ENCODE data around the gene SDHAF3.
"Not testable (repeated sequence)": the region's sequence is repeated elsewhere in the genome, so short reads cannot be mapped to it uniquely, and the experiment has no call there.

SDHAF3 gene

DNA sequence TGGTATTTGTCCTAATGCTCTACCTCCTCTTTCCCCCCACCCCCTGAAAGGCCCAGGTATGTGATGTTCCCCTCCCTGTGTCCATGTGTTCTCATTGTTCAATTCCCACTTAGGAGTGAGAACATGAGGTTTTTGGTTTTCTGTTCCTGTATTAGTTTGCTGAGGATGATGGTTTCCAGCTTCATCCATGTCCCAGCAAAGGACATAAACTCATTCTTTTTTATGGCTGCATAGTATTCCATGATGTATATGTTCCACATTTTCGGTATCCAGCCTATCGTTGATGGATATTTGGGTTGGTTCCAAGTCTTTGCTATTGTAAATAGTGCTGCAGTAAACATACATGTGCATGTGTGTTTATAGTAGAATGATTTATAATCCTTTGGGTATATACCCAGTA, 5.6 kb downstream of the SDHAF3 start:
- DNase-seq (ENCODE audit: extremely low read depth in 1 of 2, low read depth in 1 of 2), result not testable (repeated sequence)

DNA sequence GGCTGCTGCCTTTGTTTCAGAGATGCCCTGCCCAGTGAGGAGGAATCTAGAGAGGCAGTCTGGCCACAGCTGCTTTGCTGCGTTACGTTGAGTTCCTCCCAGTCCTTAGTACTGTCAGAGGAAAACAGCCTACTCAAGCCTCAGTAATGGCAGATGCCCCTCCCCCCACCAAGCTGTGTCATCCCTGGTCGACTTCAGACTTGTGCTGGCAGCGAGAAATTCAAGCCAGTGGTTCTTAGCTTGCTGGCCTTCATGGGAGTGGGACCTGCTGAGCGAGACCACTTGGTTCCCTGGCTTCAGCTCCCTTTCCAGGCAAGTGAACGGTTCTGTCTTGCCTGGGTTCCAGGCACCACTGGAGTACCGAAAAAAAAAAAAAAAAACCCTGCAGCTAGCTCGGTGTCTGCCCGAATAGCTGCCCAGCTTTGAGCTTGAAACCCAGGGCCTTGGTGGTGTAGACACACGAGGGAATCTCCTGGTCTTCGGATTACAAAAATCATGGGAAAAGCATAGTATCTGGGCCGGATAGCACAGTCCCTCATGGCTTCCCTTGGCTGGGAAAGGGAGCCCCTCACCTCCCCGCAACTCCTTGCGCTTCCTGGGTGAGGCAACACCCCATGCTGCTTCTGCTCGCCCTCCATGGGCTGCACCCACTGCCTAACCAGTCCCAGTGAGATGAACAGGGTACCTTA, 9.1 kb downstream of the SDHAF3 start:
- no peak for DNase-seq (ENCODE audit: extremely low read depth in 1 of 2, low read depth in 1 of 2)

DNA sequence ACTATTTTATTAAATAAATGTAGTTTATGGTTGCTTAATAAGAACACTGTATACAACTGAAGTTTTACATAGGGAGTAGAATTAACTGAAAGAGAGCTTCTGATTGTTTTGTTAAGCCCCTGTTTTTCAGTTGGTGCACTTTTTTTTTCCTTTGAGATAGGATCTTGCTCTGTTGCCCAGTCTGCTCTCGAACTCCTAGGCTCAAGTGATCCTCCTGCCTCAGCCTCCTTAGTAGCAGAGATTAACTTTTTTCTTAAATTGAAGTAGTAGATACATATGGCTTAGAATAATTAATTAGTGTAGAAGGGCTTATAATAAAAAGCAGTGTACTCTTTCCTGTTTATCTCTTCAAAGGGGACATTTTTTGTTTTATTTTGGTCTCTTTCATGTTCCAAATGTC, 11.2 kb downstream of the SDHAF3 start:
- no peak for DNase-seq (ENCODE audit: extremely low read depth in 1 of 2, low read depth in 1 of 2)

GRCh38 chr7:97130417-97131139, 13.1 kb downstream of the SDHAF3 start:
- DNase-seq (ENCODE audit: extremely low read depth in 1 of 2, low read depth in 1 of 2), result no peak

GRCh38 chr7:97133159-97133558, 15.7 kb downstream of the SDHAF3 start:
- DNase-seq (ENCODE audit: extremely low read depth in 1 of 2, low read depth in 1 of 2), result no peak

- no peak for DNase-seq (ENCODE audit: extremely low read depth in 1 of 2, low read depth in 1 of 2)
These were observed 21.3 kb downstream of the SDHAF3 start for GRCh38 chr7:97138830-97139229.

DNA sequence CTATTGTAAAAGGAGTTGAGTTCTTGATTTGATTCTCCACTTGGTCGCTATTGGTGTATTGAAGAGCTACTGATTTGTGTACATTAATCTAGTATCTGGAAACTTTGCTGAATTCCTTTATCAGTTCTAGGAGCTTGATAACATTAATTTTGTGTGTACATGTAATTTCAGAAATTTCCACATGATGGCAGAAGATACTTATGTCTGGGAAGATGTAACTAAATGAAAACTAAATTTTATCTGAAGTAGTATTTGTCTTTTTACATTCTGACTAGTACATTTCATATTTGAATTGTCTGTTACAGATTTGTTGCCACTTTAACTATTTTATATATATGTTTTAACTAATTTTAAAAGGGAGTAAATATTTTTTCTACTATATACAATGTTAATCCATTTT, 27.6 kb downstream of the SDHAF3 start:
- no peak for DNase-seq (ENCODE audit: extremely low read depth in 1 of 2, low read depth in 1 of 2)

DNA sequence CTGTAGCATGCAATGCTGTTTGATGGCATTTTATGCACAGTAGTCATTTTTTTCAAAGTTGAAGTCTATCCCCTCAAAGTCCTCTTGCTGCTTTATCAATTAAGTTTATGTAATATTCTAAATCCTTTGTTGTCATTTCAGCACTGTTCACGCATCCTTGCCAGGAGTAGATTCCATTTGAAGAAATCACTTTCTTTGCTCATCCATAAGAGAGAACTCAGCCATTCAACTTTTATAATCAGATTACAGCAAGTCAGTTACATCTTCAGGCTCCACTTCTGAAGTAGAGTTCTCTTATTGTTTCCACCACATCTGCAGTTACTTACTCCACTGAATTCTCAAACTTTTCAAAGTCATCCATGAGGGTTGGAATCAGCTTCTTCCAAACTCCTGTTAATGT, 32.3 kb downstream of the SDHAF3 start:
- no peak for DNase-seq (ENCODE audit: extremely low read depth in 1 of 2, low read depth in 1 of 2)

GRCh38 chr7:97155897-97156418, 38.5 kb downstream of the SDHAF3 start:
- DNase-seq (ENCODE audit: extremely low read depth in 1 of 2, low read depth in 1 of 2), result no peak

GRCh38 chr7:97159984-97160383, 42.5 kb downstream of the SDHAF3 start:
- DNase-seq (ENCODE audit: extremely low read depth in 1 of 2, low read depth in 1 of 2), result not testable (repeated sequence)

GRCh38 chr7:97161609-97162008, 44.1 kb downstream of the SDHAF3 start:
- not testable (repeated sequence) for DNase-seq (ENCODE audit: extremely low read depth in 1 of 2, low read depth in 1 of 2)

DNA sequence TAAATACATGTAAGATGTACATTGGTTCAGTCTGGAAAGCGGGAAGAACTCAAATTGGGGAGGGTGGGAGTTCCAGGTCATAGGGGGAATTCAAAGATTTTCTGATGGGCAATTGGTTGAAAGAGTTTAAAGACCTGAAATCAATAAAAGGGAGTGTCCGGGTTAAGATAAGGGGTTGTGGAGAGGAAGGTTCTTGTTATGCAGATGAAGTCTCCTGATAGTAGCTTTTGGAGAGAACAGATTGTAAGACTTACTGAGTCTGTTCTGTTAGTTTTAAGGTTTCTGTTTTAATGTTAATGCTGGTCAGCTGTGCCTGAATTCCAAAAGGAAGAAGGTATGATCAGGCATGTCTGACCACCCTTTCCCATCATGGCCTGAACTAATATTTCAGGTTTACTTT, 48.8 kb downstream of the SDHAF3 start:
- DNase-seq (ENCODE audit: extremely low read depth in 1 of 2, low read depth in 1 of 2), result no peak

DNA sequence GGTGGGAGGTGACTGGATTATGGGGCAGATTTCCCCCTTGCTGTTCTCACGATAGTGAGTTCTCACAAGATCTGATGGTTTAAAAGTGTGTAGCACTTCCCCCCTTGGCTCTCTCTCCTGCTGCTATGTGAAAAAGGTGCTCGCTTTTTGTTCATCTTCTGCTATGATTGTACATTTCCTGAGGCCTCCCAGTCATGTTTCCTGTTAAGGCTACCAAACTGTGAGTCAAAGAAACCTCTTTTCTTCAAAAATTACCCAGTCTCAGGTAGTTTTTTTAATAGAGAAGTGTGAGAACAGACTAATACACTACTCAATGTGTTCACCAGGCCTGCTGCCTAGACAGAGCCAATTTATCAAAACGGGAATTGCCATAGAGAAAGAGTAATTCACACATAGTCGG, 49.7 kb downstream of the SDHAF3 start:
- no peak for DNase-seq (ENCODE audit: extremely low read depth in 1 of 2, low read depth in 1 of 2)

DNA sequence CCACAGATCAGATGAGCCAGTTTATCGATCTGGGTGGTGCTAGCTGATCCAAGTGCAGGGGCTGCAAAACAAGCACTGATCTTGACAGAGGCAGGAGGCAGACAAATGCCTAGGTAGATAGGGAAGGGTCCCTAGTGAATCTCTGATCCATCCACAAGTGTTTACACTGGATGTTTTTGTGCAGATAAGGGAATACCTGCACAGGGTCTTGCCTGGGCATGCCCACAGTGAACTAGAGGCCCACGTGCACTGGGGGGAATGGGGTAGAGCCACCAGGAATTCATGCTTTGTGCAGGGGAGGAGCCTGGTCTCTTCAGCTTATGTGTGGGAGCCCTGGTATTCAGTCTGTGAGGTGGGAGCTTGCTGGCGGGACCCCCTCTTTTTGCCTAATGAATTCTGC, 50.3 kb downstream of the SDHAF3 start:
- DNase-seq (ENCODE audit: extremely low read depth in 1 of 2, low read depth in 1 of 2), result no peak

GRCh38 chr7:97174303-97174702, 56.8 kb downstream of the SDHAF3 start:
- DNase-seq (ENCODE audit: extremely low read depth in 1 of 2, low read depth in 1 of 2), result no peak

DNA sequence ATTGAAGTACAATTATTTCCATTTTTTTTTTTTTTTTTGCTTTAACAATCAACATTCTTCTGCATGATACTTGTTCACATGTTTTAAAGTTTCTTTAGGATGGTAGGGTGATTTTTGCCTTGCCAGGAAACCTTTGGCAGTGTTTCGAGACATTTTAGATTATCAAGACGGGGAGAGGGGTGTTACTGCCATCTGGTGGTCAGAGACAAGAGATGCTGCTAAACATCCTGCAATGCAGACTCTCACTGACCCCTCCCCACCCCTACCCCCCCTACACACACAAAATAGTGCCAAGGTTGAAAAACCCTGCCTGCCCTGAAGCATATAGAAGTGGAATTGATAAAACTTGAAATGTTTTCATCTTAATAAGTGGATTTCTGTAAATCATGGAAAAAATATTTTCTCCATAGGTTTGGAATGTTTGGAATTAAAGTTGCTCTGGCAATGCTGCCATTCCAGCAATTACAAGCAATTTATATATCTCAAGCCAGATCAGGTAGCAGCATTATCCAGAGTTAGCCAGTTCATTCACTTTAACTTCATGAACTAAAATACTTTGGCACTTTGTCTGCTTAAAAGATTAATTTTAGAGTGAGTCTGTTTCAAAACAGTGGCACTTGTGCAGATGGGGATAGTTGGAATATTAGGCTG, 62.1 kb downstream of the SDHAF3 start:
- no peak for DNase-seq (ENCODE audit: extremely low read depth in 1 of 2, low read depth in 1 of 2)

GRCh38 chr7:97187067-97187466, 69.6 kb downstream of the SDHAF3 start:
- DNase-seq (ENCODE audit: extremely low read depth in 1 of 2, low read depth in 1 of 2), result no peak

DNA sequence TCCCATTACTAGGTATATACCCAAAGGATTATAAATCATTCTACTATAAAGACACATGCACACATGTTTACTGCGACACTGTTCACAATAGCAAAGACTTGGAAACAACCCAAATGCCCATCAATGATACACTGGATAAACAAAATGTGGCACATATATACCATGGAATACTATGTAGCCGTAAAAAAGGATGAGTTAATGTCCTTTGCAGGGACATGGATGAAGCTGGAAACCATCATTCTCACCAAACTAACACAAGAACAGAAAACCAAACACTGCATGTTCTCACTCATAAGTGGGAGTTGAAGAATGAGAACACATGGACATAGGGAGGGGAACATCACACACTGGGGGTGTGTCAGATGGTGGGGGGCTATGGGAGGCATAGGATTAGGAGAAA, 78.7 kb downstream of the SDHAF3 start:
- DNase-seq (ENCODE audit: extremely low read depth in 1 of 2, low read depth in 1 of 2), result not testable (repeated sequence)

DNA sequence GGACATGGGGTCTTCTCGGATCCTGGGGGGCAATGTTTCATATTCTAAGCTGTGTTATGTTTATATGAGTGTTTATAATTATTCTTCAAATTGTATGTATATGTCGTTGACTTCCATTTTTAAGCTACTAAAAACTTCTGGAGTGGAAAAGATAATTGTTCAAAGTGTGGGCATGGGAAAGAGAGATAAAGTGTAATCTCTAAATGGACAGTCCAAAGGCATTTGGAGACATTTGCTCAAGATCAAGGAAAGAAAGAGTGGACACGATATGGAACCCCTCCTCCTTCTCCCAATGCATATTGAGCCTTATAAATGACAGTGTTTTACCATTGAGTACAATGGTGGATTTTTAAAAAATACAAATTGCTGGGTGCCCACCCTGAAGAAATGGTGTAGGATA, 81.1 kb downstream of the SDHAF3 start:
- no peak for DNase-seq (ENCODE audit: extremely low read depth in 1 of 2, low read depth in 1 of 2)

GRCh38 chr7:97200018-97200417, 82.5 kb downstream of the SDHAF3 start:
- no peak for DNase-seq (ENCODE audit: extremely low read depth in 1 of 2, low read depth in 1 of 2)

DNA sequence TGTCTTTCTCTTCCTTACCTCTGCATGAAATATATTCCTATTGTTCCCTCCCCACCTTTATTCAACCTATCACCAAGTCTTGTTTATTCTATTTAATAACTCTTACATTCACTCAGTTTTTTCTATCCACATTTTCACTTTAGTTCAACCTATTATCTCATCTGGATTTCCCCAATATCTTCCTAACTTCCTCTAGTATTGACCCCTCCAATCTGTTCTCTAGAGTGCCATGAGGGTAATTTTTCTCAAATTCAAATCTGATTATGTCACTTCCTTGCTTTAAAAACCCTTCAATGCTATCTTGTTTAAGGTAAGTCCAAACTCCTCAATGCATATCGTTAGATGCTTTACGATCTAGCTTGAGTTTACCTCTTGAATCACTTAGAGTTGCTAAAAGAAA, 86.5 kb downstream of the SDHAF3 start:
- DNase-seq (ENCODE audit: extremely low read depth in 1 of 2, low read depth in 1 of 2), result no peak

GRCh38 chr7:97204821-97205220, 87.3 kb downstream of the SDHAF3 start:
- no peak for DNase-seq (ENCODE audit: extremely low read depth in 1 of 2, low read depth in 1 of 2)

All from stimulated activated CD8-positive, alpha-beta memory T cell treated with anti-CD3 and anti-CD28 coated beads, Interleukin-7, amount 100 ng/mL, for 48 hours (primary cell).